K562 (cell line): ENCODE data around the gene ASMT. TPM values are rescaled to one million over a fixed set of nuclear protein-coding genes. Genes with fewer than 3 reads are reported as not detected.

Source experiments
- AFF1 ChIP-seq, 2 experiments: fragments of 450-650 bp; IDR thresholded peaks; 2 replicates each; pipeline ENCODE4 v1.6.1; 2018; ENCODE audit warnings: mild to moderate bottlenecking in 2 of 2, low read depth in 1 of 2; ENCODE audit not compliant: partially characterized antibody in 2 of 2
- BRF1 ChIP-seq: IDR thresholded peaks from 3 replicates; pipeline ENCODE4 v1.6.1; 2011; ENCODE audit warnings: borderline replicate concordance, mild to moderate bottlenecking; ENCODE audit not compliant: insufficient read length; ENCODE audit errors: extremely low read depth
- FOS ChIP-seq: IDR thresholded peaks from 3 replicates; pipeline ENCODE4 v1.6.1; 2011; ENCODE audit not compliant: insufficient read length; ENCODE audit errors: extremely low read depth
- HDAC2 ChIP-seq: fragments of 450-650 bp; IDR thresholded peaks from 2 replicates; pipeline ENCODE4 v1.6.1; 2016; ENCODE audit warnings: mild to moderate bottlenecking
- HIVEP1 ChIP-seq: fragments of 250-450 bp; sonication (Bioruptor Pico); IDR thresholded peaks from 2 replicates; pipeline ENCODE4 v1.4.0; 2020; ENCODE audit warnings: mild to moderate bottlenecking
- POLR2AphosphoS2 ChIP-seq: IDR thresholded peaks from 2 replicates; pipeline ENCODE4 v1.6.1; 2012; ENCODE audit warnings: low read length, improper control_type of control experiment
- RB1 ChIP-seq: fragments of 450-650 bp; IDR thresholded peaks from 2 replicates; pipeline ENCODE4 v1.6.1; 2017; ENCODE audit warnings: low read depth, mild to moderate bottlenecking
- TBP ChIP-seq: optimal IDR thresholded peaks from 2 replicates; pipeline ENCODE3; 2011; ENCODE audit warnings: low read depth, low read length, improper control_type of control experiment
- THAP12 ChIP-seq: fragments of 250-450 bp; sonication (Bioruptor Pico); IDR thresholded peaks from 2 replicates; pipeline ENCODE4 v1.9.0; 2021; ENCODE audit warnings: mild to moderate bottlenecking, inconsistent platforms
- ZNF140 ChIP-seq: fragments of 250-450 bp; sonication (Bioruptor Pico); IDR thresholded peaks from 2 replicates; pipeline ENCODE4 v1.8.0; 2021; ENCODE audit warnings: moderate library complexity, mild to moderate bottlenecking, inconsistent platforms
- polyA plus RNA-seq, 8 experiments: library from polyadenylated mRNA; depleted of rRNA in 4 of 8; stranded (reverse) in 5 of 8; unstranded in 3 of 8; fragments of >200 nt; fragmentation: Nextera tagmentation in 2 of 8; fragmentation: Illumina TruSeq in 1 of 8; extraction: Ambion mirVana in 2 of 8; extraction: Trizol in 1 of 8; gene quantifications; 2 replicates each; pipeline versions ENCODE4 v1.2.1 to v1.2.3, GENCODE V29; 2011 to 2014; ENCODE audit warnings: inconsistent platforms in 1 of 8, missing spikeins in 1 of 8
- total RNA-seq, 7 experiments: library from RNA; depleted of rRNA in 6 of 7; stranded (reverse); fragments of >200 nt in 6 of 7; fragmentation: Illumina TruSeq in 2 of 7; extraction: Trizol in 2 of 7; gene quantifications; 2 replicates each; pipeline versions ENCODE4 v1.2.1 to v1.2.3, GENCODE V29; 2011 to 2021; ENCODE audit warnings: low replicate concordance in 1 of 7
- TF ChIP-seq, protein P1 (sequence below): sonication (generic); formaldehyde crosslinking; IDR thresholded peaks from 2 replicates; pipeline ENCODE4 v1.8.0; 2023; ENCODE audit warnings: mild to moderate bottlenecking, missing genetic modification reagents
- TF ChIP-seq, protein P2 (sequence below): fragments of 200-800 bp; sonication (Bioruptor generic); IDR thresholded peaks from 2 replicates; pipeline ENCODE4 v1.6.1; 2017; ENCODE audit warnings: missing genetic modification characterization, missing compliant biosample characterization
- TF ChIP-seq, protein P3 (sequence below): fragments of 450-650 bp; formaldehyde crosslinking; IDR thresholded peaks from 2 replicates; pipeline ENCODE4 v1.4.0; 2020; ENCODE audit warnings: mild to moderate bottlenecking, moderate library complexity
- TF ChIP-seq, protein P4 (sequence below): fragments of 450-650 bp; IDR thresholded peaks from 2 replicates; pipeline ENCODE4 v1.6.1; 2016

The ASMT gene
- total and polyA plus RNA-seq, 9 of the 15 experiments (the other 6 are each of a cell fraction or from before 2014, with no cell fraction given): 0.06 TPM; not detected in 8

- TF ChIP-seq AFF1 (IDR thresholded peaks at IDR 0.05; ENCODE audit: low read depth in 1 of 2, partially characterized antibody in 2 of 2): no peak
- no peak for TF ChIP-seq HIVEP1 (CRISPR knock-in tag)
- no peak for TF ChIP-seq POLR2AphosphoS2
- TF ChIP-seq, protein P1, sequence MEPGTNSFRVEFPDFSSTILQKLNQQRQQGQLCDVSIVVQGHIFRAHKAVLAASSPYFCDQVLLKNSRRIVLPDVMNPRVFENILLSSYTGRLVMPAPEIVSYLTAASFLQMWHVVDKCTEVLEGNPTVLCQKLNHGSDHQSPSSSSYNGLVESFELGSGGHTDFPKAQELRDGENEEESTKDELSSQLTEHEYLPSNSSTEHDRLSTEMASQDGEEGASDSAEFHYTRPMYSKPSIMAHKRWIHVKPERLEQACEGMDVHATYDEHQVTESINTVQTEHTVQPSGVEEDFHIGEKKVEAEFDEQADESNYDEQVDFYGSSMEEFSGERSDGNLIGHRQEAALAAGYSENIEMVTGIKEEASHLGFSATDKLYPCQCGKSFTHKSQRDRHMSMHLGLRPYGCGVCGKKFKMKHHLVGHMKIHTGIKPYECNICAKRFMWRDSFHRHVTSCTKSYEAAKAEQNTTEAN (CRISPR knock-in tag): no peak
- no peak for TF ChIP-seq THAP12 (CRISPR knock-in tag)
- TF ChIP-seq, protein P2, sequence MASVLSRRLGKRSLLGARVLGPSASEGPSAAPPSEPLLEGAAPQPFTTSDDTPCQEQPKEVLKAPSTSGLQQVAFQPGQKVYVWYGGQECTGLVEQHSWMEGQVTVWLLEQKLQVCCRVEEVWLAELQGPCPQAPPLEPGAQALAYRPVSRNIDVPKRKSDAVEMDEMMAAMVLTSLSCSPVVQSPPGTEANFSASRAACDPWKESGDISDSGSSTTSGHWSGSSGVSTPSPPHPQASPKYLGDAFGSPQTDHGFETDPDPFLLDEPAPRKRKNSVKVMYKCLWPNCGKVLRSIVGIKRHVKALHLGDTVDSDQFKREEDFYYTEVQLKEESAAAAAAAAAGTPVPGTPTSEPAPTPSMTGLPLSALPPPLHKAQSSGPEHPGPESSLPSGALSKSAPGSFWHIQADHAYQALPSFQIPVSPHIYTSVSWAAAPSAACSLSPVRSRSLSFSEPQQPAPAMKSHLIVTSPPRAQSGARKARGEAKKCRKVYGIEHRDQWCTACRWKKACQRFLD: no peak
- TF ChIP-seq, protein P3, sequence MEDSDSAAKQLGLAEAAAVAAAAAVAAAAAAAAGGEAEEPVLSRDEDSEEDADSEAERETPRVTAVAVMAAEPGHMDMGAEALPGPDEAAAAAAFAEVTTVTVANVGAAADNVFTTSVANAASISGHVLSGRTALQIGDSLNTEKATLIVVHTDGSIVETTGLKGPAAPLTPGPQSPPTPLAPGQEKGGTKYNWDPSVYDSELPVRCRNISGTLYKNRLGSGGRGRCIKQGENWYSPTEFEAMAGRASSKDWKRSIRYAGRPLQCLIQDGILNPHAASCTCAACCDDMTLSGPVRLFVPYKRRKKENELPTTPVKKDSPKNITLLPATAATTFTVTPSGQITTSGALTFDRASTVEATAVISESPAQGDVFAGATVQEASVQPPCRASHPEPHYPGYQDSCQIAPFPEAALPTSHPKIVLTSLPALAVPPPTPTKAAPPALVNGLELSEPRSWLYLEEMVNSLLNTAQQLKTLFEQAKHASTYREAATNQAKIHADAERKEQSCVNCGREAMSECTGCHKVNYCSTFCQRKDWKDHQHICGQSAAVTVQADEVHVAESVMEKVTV (CRISPR knock-in tag): peak; percentile 46
- no peak for TF ChIP-seq HDAC2
- no peak for TF ChIP-seq RB1
- TF ChIP-seq ZNF140 (CRISPR knock-in tag): no peak
- no peak for TF ChIP-seq BRF1
- no peak for TF ChIP-seq FOS
- TF ChIP-seq, protein P4, sequence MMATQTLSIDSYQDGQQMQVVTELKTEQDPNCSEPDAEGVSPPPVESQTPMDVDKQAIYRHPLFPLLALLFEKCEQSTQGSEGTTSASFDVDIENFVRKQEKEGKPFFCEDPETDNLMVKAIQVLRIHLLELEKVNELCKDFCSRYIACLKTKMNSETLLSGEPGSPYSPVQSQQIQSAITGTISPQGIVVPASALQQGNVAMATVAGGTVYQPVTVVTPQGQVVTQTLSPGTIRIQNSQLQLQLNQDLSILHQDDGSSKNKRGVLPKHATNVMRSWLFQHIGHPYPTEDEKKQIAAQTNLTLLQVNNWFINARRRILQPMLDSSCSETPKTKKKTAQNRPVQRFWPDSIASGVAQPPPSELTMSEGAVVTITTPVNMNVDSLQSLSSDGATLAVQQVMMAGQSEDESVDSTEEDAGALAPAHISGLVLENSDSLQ: peak; percentile 20; the same call in 1 of the 2 replicates
- no peak for TF ChIP-seq TBP
These were observed 33.7 kb upstream of the ASMT start (continued) for GRCh38 chrX:1581132-1581531.
